OCI-LY1 (cell line): ENCODE results near the gene PDGFRB.

Experiments used
- H2AFZ ChIP-seq: fragments of 200-600 bp; sonication (generic), shearing (Covaris generic); 2 replicates; pipeline ENCODE4 v1.6.0; 2014; ENCODE audit warnings: antibody characterized with exemption, mild to moderate bottlenecking, low read length
- H3F3A ChIP-seq: fragments of 200-600 bp; sonication (generic), shearing (Covaris generic); 2 replicates; pipeline ENCODE4 v1.6.0; 2014; ENCODE audit warnings: mild to moderate bottlenecking, antibody characterized with exemption, low read length, moderate library complexity; ENCODE audit not compliant: insufficient read depth
- H3K27ac ChIP-seq: fragments of 200-600 bp; sonication (generic); 2 replicates; pipeline ENCODE4 v1.5.1; 2014; ENCODE audit warnings: low read length, mixed run types, mild to moderate bottlenecking, low read depth; ENCODE audit not compliant: poor library complexity, severe bottlenecking
- H3K27me3 ChIP-seq: fragments of 200-600 bp; sonication (generic); 2 replicates; pipeline ENCODE4 v1.6.0; 2014; ENCODE audit warnings: antibody characterized with exemption, mild to moderate bottlenecking, low read length, moderate library complexity; ENCODE audit not compliant: insufficient read depth
- H3K36me3 ChIP-seq: fragments of 200-600 bp; sonication (generic); 2 replicates; pipeline ENCODE4 v1.6.1; 2014; ENCODE audit warnings: mild to moderate bottlenecking, antibody characterized with exemption, low read length, moderate library complexity, mixed read lengths; ENCODE audit not compliant: insufficient read depth
- H3K4me1 ChIP-seq: fragments of 200-600 bp; sonication (generic); 2 replicates; pipeline ENCODE4 v1.5.1; 2014; ENCODE audit warnings: mild to moderate bottlenecking, low read length, moderate library complexity; ENCODE audit not compliant: insufficient read depth, severe bottlenecking
- H3K4me2 ChIP-seq: fragments of 200-600 bp; sonication (generic), shearing (Covaris generic); 2 replicates; pipeline ENCODE4 v1.6.1; 2014; ENCODE audit warnings: low read length
- H3K4me3 ChIP-seq: fragments of 200-600 bp; sonication (generic); 2 replicates; pipeline ENCODE4 v1.5.1; 2014; ENCODE audit warnings: low read length, low read depth, mild to moderate bottlenecking, mixed read lengths; ENCODE audit not compliant: poor library complexity, severe bottlenecking
- H3K79me2 ChIP-seq: fragments of 200-600 bp; shearing (Covaris generic); 2 replicates; pipeline ENCODE4 v1.6.1; 2016; ENCODE audit warnings: mixed run types, low read length, mixed read lengths; ENCODE audit not compliant: insufficient read depth
- H3K9ac ChIP-seq: fragments of 200-600 bp; sonication (generic), shearing (Covaris generic); 2 replicates; pipeline ENCODE4 v1.6.1; 2014; ENCODE audit warnings: mild to moderate bottlenecking, low read length, mixed read lengths
- H3K9me2 ChIP-seq: fragments of 200-600 bp; sonication (generic), shearing (Covaris generic); 2 replicates; pipeline ENCODE4 v1.6.1; 2014; ENCODE audit warnings: low read depth, mild to moderate bottlenecking, low read length, mixed read lengths
- H3K9me3 ChIP-seq: fragments of 200-600 bp; shearing (Covaris generic); 2 replicates; pipeline ENCODE4 v1.6.1; 2014; ENCODE audit warnings: low read length, mixed read lengths
- H4K20me1 ChIP-seq: fragments of 200-600 bp; sonication (generic), shearing (Covaris generic); 2 replicates; pipeline ENCODE4 v1.6.0; 2016; ENCODE audit warnings: mild to moderate bottlenecking, low read length; ENCODE audit not compliant: insufficient read depth
- EZH2 ChIP-seq: fragments of 200-600 bp; sonication (generic), shearing (Covaris generic); IDR thresholded peaks from 2 replicates; pipeline ENCODE4 v1.8.0; 2017; ENCODE audit warnings: borderline replicate concordance, mixed run types, mild to moderate bottlenecking, antibody characterized with exemption, low read length, moderate library complexity, mixed read lengths
- TF ChIP-seq, protein P1 (sequence below): fragments of 200-600 bp; sonication (generic), shearing (Covaris generic); IDR thresholded peaks from 2 replicates; pipeline ENCODE4 v1.5.1; 2017; ENCODE audit warnings: mild to moderate bottlenecking, antibody characterized with exemption, low read length, moderate library complexity, mixed read lengths

The PDGFRB gene

DNA sequence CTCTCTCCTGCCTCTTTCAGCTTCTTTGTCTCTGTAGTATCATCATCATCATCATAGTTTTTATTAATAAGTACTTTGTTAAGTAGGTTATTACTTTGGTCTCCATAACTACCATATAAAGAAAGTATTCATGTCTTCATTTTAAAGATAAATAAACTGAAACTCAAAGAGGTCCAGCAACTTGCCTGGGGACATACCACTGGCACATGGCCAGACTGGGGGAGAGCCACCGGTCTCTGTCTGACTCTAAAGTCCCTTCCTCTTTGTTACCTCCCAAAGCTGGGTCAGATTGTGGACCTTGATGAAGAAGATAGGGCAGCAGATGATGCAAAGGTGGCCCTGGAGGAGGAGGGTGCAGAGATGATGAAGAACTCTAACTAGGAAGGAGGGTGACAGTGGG lies 19.4 kb upstream of the PDGFRB start:
- Histone ChIP-seq H3K4me3 (no peak overlapping the region), H3K27ac (no peak overlapping the region), H3K9me2 (no peaks in the 10 kb centered on the region), H3K36me3 (no peaks in the 10 kb centered on the region), H3K4me2 (no peak overlapping the region), H3K79me2 (no peaks in the 10 kb centered on the region), H3K4me1 (no peaks in the 10 kb centered on the region), H2AFZ (no peak overlapping the region), H4K20me1 (no peaks in the 10 kb centered on the region), H3F3A (no peaks in the 10 kb centered on the region), H3K27me3 (no peaks in the 10 kb centered on the region), H3K9ac (no peak overlapping the region), H3K9me3 (no peaks in the 10 kb centered on the region)
- TF ChIP-seq, protein P1, sequence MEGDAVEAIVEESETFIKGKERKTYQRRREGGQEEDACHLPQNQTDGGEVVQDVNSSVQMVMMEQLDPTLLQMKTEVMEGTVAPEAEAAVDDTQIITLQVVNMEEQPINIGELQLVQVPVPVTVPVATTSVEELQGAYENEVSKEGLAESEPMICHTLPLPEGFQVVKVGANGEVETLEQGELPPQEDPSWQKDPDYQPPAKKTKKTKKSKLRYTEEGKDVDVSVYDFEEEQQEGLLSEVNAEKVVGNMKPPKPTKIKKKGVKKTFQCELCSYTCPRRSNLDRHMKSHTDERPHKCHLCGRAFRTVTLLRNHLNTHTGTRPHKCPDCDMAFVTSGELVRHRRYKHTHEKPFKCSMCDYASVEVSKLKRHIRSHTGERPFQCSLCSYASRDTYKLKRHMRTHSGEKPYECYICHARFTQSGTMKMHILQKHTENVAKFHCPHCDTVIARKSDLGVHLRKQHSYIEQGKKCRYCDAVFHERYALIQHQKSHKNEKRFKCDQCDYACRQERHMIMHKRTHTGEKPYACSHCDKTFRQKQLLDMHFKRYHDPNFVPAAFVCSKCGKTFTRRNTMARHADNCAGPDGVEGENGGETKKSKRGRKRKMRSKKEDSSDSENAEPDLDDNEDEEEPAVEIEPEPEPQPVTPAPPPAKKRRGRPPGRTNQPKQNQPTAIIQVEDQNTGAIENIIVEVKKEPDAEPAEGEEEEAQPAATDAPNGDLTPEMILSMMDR: no peak

DNA sequence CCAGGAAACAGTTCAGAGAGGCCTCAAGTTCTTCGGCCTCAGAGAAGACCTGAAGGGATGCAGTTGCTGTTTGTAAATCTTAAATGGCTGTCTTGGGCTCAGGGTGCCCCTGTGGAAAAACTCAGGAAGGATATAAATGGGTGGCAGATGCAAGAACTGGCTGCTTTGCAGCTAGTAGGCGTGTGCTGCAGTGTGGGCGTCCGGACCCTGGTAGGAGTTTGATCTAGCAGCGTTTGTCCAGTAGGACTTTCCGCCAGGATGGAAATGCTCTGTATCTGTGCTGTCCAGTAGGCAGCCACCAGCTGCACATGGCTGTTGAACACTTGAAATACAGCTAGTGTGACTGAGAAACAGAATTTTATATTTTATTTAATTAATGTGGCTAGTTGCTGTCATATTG lies 18.6 kb upstream of the PDGFRB start:
- Histone ChIP-seq H3K36me3 (no peaks in the 10 kb centered on the region), H3K27ac (no peak overlapping the region), H4K20me1 (no peaks in the 10 kb centered on the region), H2AFZ (no peak overlapping the region), H3K4me3 (no peak overlapping the region), H3K4me1 (no peaks in the 10 kb centered on the region), H3K9me3 (no peaks in the 10 kb centered on the region), H3K79me2 (no peaks in the 10 kb centered on the region), H3K4me2 (no peak overlapping the region), H3K27me3 (no peaks in the 10 kb centered on the region), H3F3A (no peaks in the 10 kb centered on the region), H3K9ac (no peak overlapping the region), H3K9me2 (no peaks in the 10 kb centered on the region)
- TF ChIP-seq, protein P1: no peak
- TF ChIP-seq EZH2: no peak

DNA sequence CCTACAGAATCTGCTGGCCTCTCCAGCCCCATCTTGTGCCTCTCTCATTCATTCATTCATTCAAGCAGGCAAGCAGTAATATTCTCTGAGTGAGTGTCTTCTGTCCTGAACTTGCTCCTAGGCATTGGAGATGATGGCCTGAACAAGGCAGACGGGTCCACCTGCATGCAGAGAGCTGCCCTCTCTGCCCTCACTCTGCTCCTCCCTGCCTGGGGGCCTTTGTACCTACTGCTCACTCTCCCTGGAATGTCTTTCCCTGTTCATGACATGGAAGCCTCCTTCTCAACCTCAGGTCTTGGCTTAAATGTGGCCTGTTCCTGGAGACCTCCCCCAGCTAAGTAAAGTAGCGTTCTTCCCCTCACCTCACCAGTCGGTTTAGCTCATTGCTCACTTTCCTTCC lies 17.5 kb upstream of the PDGFRB start:
- H3K9ac ChIP-seq: no peak overlapping the region
- H3K4me1 ChIP-seq: no peaks in the 10 kb centered on the region
- H3K4me2 ChIP-seq: no peak overlapping the region
- H3K36me3 ChIP-seq: no peaks in the 10 kb centered on the region
- no peak overlapping the region for H3K27ac ChIP-seq
- H3K27me3 ChIP-seq: no peaks in the 10 kb centered on the region
- H3K9me3 ChIP-seq: no peaks in the 10 kb centered on the region
- H3K79me2 ChIP-seq: no peaks in the 10 kb centered on the region
- H3K4me3 ChIP-seq: no peak overlapping the region
- H2AFZ ChIP-seq: no peak overlapping the region
- no peaks in the 10 kb centered on the region for H3K9me2 ChIP-seq
- no peak for TF ChIP-seq EZH2
- TF ChIP-seq, protein P1: no peak
- H3F3A ChIP-seq: no peaks in the 10 kb centered on the region
- H4K20me1 ChIP-seq: no peaks in the 10 kb centered on the region
